ENCODE measurements around the gene FGD2. TPM values are rescaled to one million over a fixed set of nuclear protein-coding genes. Genes with fewer than 3 reads are reported as not detected.
"Not testable (repeated sequence)": the region's sequence is repeated elsewhere in the genome, so short reads cannot be mapped to it uniquely, and the experiment has no call there.

FGD2 gene
- total and polyA plus RNA-seq, 10 of the 15 experiments (the other 5 are each of a cell fraction or from before 2014, with no cell fraction given), result 5.2 to 88.1 (median 33.2) TPM

- no peak overlapping the region for H3K4me3 ChIP-seq
- intact Hi-C loops (cut with micrococcal nuclease; ENCODE audit: unreplicated experiment) (no loop called here), in situ Hi-C loops (cut with MboI) (no loop called here)
- no peak overlapping the region for H3K27ac ChIP-seq (ENCODE audit: control insufficient read depth, insufficient read depth)
- H3K79me2 ChIP-seq (ENCODE audit: control insufficient read depth, insufficient read depth, low read length), result no peaks in the 10 kb centered on the region
- H3K9me3 ChIP-seq (replicated peaks; ENCODE audit: control insufficient read depth, insufficient read depth, low read length), result no peaks in the 10 kb centered on the region; the same call in 2 of the 3 replicates
- H3K27me3 ChIP-seq (replicated peaks in 1 of 2; ENCODE audit: control insufficient read depth in 2 of 2, insufficient read depth in 2 of 2, low read length in 1 of 2), result no peaks in the 10 kb centered on the region
- no TSS peak for BruUV-seq (replicated peaks)
- TF ChIP-seq TAF1 (IDR thresholded peaks at IDR 0.05; ENCODE audit: borderline replicate concordance, low read depth, low read length) (no peak), RUNX3 (IDR thresholded peaks at IDR 0.05; ENCODE audit: low read length) (no peak), ZNF622 (IDR thresholded peaks at IDR 0.05) (no peak), SMAD1 (IDR thresholded peaks at IDR 0.05; ENCODE audit: low read depth, partially characterized antibody) (no peak), SIX5 (IDR thresholded peaks at IDR 0.05; ENCODE audit: low read depth, low read length, severe bottlenecking) (no peak), CEBPB (IDR thresholded peaks at IDR 0.05; ENCODE audit: borderline replicate concordance in 1 of 2, low read depth in 2 of 2, low read length in 2 of 2) (no peak), MAX (IDR thresholded peaks at IDR 0.05; ENCODE audit: low read depth, low read length) (no peak), NFYB (IDR thresholded peaks at IDR 0.05; ENCODE audit: insufficient read depth, low read depth, low read length) (no peak), TCF3 (IDR thresholded peaks at IDR 0.05; ENCODE audit: borderline replicate concordance, insufficient read depth, low read depth, low read length) (no peak), RB1 (IDR thresholded peaks at IDR 0.05; ENCODE audit: borderline replicate concordance) (no peak), SPI1 (IDR thresholded peaks at IDR 0.05; ENCODE audit: borderline replicate concordance, insufficient read depth, low read depth, low read length) (no peak), MEF2B (IDR thresholded peaks at IDR 0.05; ENCODE audit: partially characterized antibody, poor library complexity, severe bottlenecking) (no peak), STAT1 (conservative IDR thresholded peaks at IDR 0.05) (no peak), BCLAF1 (IDR thresholded peaks at IDR 0.05) (no peak)
- SMC1A ChIA-PET (ENCODE audit: uncharacterized antibody, unreplicated experiment), result interaction anchor here (0.6 kb wide), 1 partner anchor 14 kb away, joined by 3 read pairs; no protein-coding TSS in a partner anchor
- POLR2A ChIA-PET, result no interaction called here
- no peak for DNase-seq (ENCODE audit: low read depth, low spot score)
- no peaks in the 10 kb centered on the region for H3K36me3 ChIP-seq (ENCODE audit: control insufficient read depth in 2 of 2, insufficient read depth in 2 of 2, low read length in 1 of 2)
- RAD21 ChIA-PET (ENCODE audit: unreplicated experiment), result interaction anchor here (0.9 kb wide), 1 partner anchor 24 kb away, joined by 3 read pairs; no protein-coding TSS in a partner anchor
- FAIRE-seq, result no peak
- H3K4me1 ChIP-seq (ENCODE audit: control insufficient read depth, insufficient read depth, low read length), result no peaks in the 10 kb centered on the region
- no peak overlapping the region for H3K4me2 ChIP-seq (ENCODE audit: control insufficient read depth, insufficient read depth)
- H4K20me1 ChIP-seq (ENCODE audit: control insufficient read depth, insufficient read depth), result no peaks in the 10 kb centered on the region
- CTCF ChIA-PET, result interaction anchor here (1.6 kb wide), 1 partner anchor 8 kb away, joined by 7 read pairs; no protein-coding TSS in a partner anchor
- no peak overlapping the region for H2AFZ ChIP-seq (ENCODE audit: control insufficient read depth, low read depth, low read length)
- ATAC-seq, result no peak
- WGBS (ENCODE audit: insufficient coverage, insufficient replicate concordance, low lambda C conversion rate, missing lambda C conversion rate), result 54% methylated on average over 3 of the region's 3 CpGs
- H3K9ac ChIP-seq (ENCODE audit: control insufficient read depth, insufficient read depth, low read length), result no peak overlapping the region
Observed at GRCh38 chr6:37042150-37042549, 36.7 kb downstream of the FGD2 start.

- FAIRE-seq; ATAC-seq; H3K4me2 ChIP-seq (ENCODE audit: control insufficient read depth, insufficient read depth); BruUV-seq (replicated peaks); intact Hi-C loops (cut with micrococcal nuclease; ENCODE audit: unreplicated experiment); H2AFZ ChIP-seq (ENCODE audit: control insufficient read depth, low read depth, low read length); DNase-seq (ENCODE audit: low read depth, low spot score); in situ Hi-C loops (cut with MboI); H3K27ac ChIP-seq (ENCODE audit: control insufficient read depth, insufficient read depth); H4K20me1 ChIP-seq (ENCODE audit: control insufficient read depth, insufficient read depth); POLR2A ChIA-PET; H3K36me3 ChIP-seq (ENCODE audit: control insufficient read depth in 2 of 2, insufficient read depth in 2 of 2, low read length in 1 of 2); H3K4me3 ChIP-seq; H3K9me3 ChIP-seq (replicated peaks; ENCODE audit: control insufficient read depth, insufficient read depth, low read length); H3K79me2 ChIP-seq (ENCODE audit: control insufficient read depth, insufficient read depth, low read length); H3K9ac ChIP-seq (ENCODE audit: control insufficient read depth, insufficient read depth, low read length); H3K4me1 ChIP-seq (ENCODE audit: control insufficient read depth, insufficient read depth, low read length); H3K27me3 ChIP-seq (replicated peaks in 1 of 2; ENCODE audit: control insufficient read depth in 2 of 2, insufficient read depth in 2 of 2, low read length in 1 of 2); CTCF ChIA-PET: not testable (repeated sequence)
- ChIA-PET RAD21 (ENCODE audit: unreplicated experiment) (interaction anchor here (0.9 kb wide), 1 partner anchor 25 kb away, joined by 3 read pairs; no protein-coding TSS in a partner anchor), SMC1A (ENCODE audit: uncharacterized antibody, unreplicated experiment) (interaction anchor here (1.4 kb wide), 1 partner anchor 14 kb away, joined by 4 read pairs; no protein-coding TSS in a partner anchor)
- WGBS (ENCODE audit: insufficient coverage, insufficient replicate concordance, low lambda C conversion rate, missing lambda C conversion rate), result 100% methylated on average over 3 of the region's 3 CpGs
Observed at GRCh38 chr6:37043091-37043490, 37.6 kb downstream of the FGD2 start.
